HepG2 (cell line): Measurements from ENCODE around the gene TMEM38B. TPM values are rescaled to one million over a fixed set of nuclear protein-coding genes. Genes with fewer than 3 reads are reported as not detected.

Source experiments
- ATAC-seq: fragments of 200-7000 bp; cut with Tn5 transposase; 3 replicates; pipeline ENCODE4 v1.9.1; 2020; ENCODE audit warnings: mild to moderate bottlenecking, moderate library complexity
- BruUV-seq: library from RNA; stranded (reverse); fragments of 400-500 nt; replicated peaks from 2 replicates; lab custom pipeline; 2021; lab: Mats Ljungman, UMichigan
- CTCF ChIA-PET: fragments of 300-600 bp; formaldehyde crosslinking; extraction: SDS; loops from one replicate; lab custom pipeline; 2021; ENCODE audit warnings: low total read pairs, inconsistent platforms, low intra/inter-chr PET ratio; lab: Yijun Ruan, JAX
- POLR2A ChIA-PET: fragments of 350-600 bp; sonication (Branson Sonifier 250); formaldehyde crosslinking; loops from one replicate; lab custom pipeline; 2020; ENCODE audit warnings: antibody characterized with exemption, inconsistent platforms; lab: Yijun Ruan, JAX
- DNase-seq: peaks from one replicate; pipeline ENCODE4 v3.0.0-alpha.2; 2015; ENCODE audit warnings: low spot score
- FAIRE-seq: peaks from 3 replicates; lab custom pipeline; 2011; peaks lifted over from hg19 to GRCh38; lab: Jason Lieb, UNC
- H2AFZ ChIP-seq: one replicate; pipeline ENCODE4 v1.6.1; 2011; ENCODE audit warnings: low read length, inconsistent platforms
- H3K27ac ChIP-seq: fragments of 300-600 bp; 3 replicates; pipeline ENCODE4 v1.8.0; 2011; ENCODE audit warnings: mixed run types, mild to moderate bottlenecking, mixed read lengths, low read length, inconsistent platforms; ENCODE audit not compliant: insufficient read depth; ENCODE audit errors: extremely low read length
- H3K27me3 ChIP-seq, 2 experiments: fragments of 200-600 bp in 1 of 2; 2 replicates in 1 of 2; 3 replicates in 1 of 2; pipeline versions ENCODE4 v1.6.0 to v1.8.0; 2011; ENCODE audit warnings: low read length in 2 of 2, mild to moderate bottlenecking in 2 of 2, moderate library complexity in 2 of 2, inconsistent platforms in 1 of 2; ENCODE audit not compliant: insufficient read depth in 2 of 2, control insufficient read depth in 1 of 2
- H3K36me3 ChIP-seq, 2 experiments: fragments of 200-600 bp in 1 of 2; replicated peaks in 1 of 2; 2 replicates in 1 of 2; 3 replicates in 1 of 2; pipeline versions ENCODE4 v1.5.1 to v1.8.0; 2011; ENCODE audit warnings: low read length in 2 of 2, inconsistent platforms in 1 of 2; ENCODE audit not compliant: insufficient read depth in 2 of 2, control insufficient read depth in 1 of 2
- H3K4me1 ChIP-seq: 2 replicates; pipeline ENCODE4 v1.5.1; 2012; ENCODE audit warnings: low read length, inconsistent platforms; ENCODE audit not compliant: insufficient read depth
- H3K4me2 ChIP-seq: 2 replicates; pipeline ENCODE4 v1.6.0; 2011; ENCODE audit warnings: low read depth, low read length, inconsistent platforms
- H3K4me3 ChIP-seq, 3 experiments: fragments of 200-600 bp in 1 of 3; sonication (generic), shearing (Covaris generic) in 1 of 3; replicated peaks in 1 of 3; 2 replicates each; pipeline ENCODE4 v1.5.1; 2011 to 2016; ENCODE audit warnings: low read length in 3 of 3, inconsistent platforms in 2 of 3, low read depth in 2 of 3, mild to moderate bottlenecking in 2 of 3, control low read depth in 1 of 3, mixed read lengths in 1 of 3; ENCODE audit not compliant: insufficient read depth in 1 of 3
- H3K79me2 ChIP-seq: one replicate; pipeline ENCODE4 v1.6.1; 2011; ENCODE audit warnings: low read length, inconsistent platforms; ENCODE audit not compliant: insufficient read depth
- H3K9ac ChIP-seq: 2 replicates; pipeline ENCODE4 v1.6.0; 2011; ENCODE audit warnings: mild to moderate bottlenecking, low read depth, low read length, inconsistent platforms; ENCODE audit not compliant: insufficient read depth
- H3K9me3 ChIP-seq: 2 replicates; pipeline ENCODE4 v1.5.1; 2012; ENCODE audit warnings: mild to moderate bottlenecking, low read length
- H4K20me1 ChIP-seq: 2 replicates; pipeline ENCODE4 v1.6.0; 2011; ENCODE audit warnings: inconsistent platforms, mild to moderate bottlenecking, low read length, moderate library complexity; ENCODE audit not compliant: insufficient read depth
- ARNT ChIP-seq: fragments of 450-650 bp; IDR thresholded peaks from 2 replicates; pipeline ENCODE4 v1.6.1; 2017
- GTF2F1 ChIP-seq: fragments of 150-350 bp; IDR thresholded peaks from 2 replicates; pipeline ENCODE4 v1.6.1; 2014; ENCODE audit warnings: low read length
- IKZF4 ChIP-seq: sonication (generic); formaldehyde crosslinking; IDR thresholded peaks from 2 replicates; pipeline ENCODE4 v1.5.1; 2020; ENCODE audit warnings: borderline replicate concordance, mild to moderate bottlenecking, low read depth, missing genetic modification reagents; ENCODE audit errors: not compliant biosample characterization
- LCORL ChIP-seq, 2 experiments: fragments of 450-650 bp in 1 of 2; sonication (generic) in 1 of 2; formaldehyde crosslinking in 1 of 2; IDR thresholded peaks; 2 replicates each; pipeline versions ENCODE4 v1.5.0 to v1.6.1; 2017 to 2020; ENCODE audit warnings: antibody characterized with exemption in 1 of 2, missing genetic modification reagents in 1 of 2
- SNRNP70 ChIP-seq: fragments of 200-400 bp; formaldehyde crosslinking; IDR thresholded peaks from 2 replicates; pipeline ENCODE4 v1.6.1; 2017; ENCODE audit warnings: mild to moderate bottlenecking, low read depth, low read length, moderate library complexity
- XRCC5 ChIP-seq: fragments of 200-400 bp; formaldehyde crosslinking; optimal IDR thresholded peaks from 2 replicates; pipeline ENCODE3; 2017; ENCODE audit warnings: mild to moderate bottlenecking, low read length
- ZNF318 ChIP-seq: sonication (generic); formaldehyde crosslinking; IDR thresholded peaks from 2 replicates; pipeline ENCODE4 v1.4.0; 2020; ENCODE audit warnings: mild to moderate bottlenecking, missing genetic modification reagents
- ZNF674 ChIP-seq: sonication (generic); formaldehyde crosslinking; IDR thresholded peaks from 2 replicates; pipeline ENCODE4 v1.5.0; 2020; ENCODE audit warnings: low read depth, mild to moderate bottlenecking, missing genetic modification reagents
- ZNF768 ChIP-seq: sonication (generic); formaldehyde crosslinking; IDR thresholded peaks from 2 replicates; pipeline ENCODE4 v1.4.0; 2020; ENCODE audit warnings: missing genetic modification reagents
- WGBS: methylation state at CpG from one replicate; pipeline ENCODE4 v1.1.6; 2017; ENCODE audit warnings: low lambda C conversion rate; 5-methylcytosine and 5-hydroxymethylcytosine counted together
- in situ Hi-C: cut with HindIII; loops from 2 replicates; pipeline ENCODE4 v1.10.0; 2017; ENCODE audit warnings: low pct_unique_long_range_greater_than_20kb; ENCODE audit not compliant: extremely low pct_ligation_motif_present
- intact Hi-C: fragments of 100-400 bp; cut with micrococcal nuclease; formaldehyde crosslinking; loops from one replicate; pipeline ENCODE4 v1.10.0; 2022; ENCODE audit not compliant: unreplicated experiment
- polyA plus RNA-seq, 8 experiments: library from polyadenylated mRNA; depleted of rRNA in 3 of 8; stranded (reverse) in 7 of 8; unstranded in 1 of 8; fragments of >200 nt; fragmentation: Illumina TruSeq in 4 of 8; extraction: Trizol in 4 of 8; gene quantifications; 2 replicates each; pipeline versions ENCODE4 v1.2.1 to v1.2.3, GENCODE V29; 2011 to 2016; ENCODE audit warnings: low read depth in 4 of 8, missing spikeins in 1 of 8, mixed read lengths in 1 of 8; ENCODE audit not compliant: insufficient read depth in 1 of 8
- total RNA-seq, 5 experiments: library from RNA; depleted of rRNA; stranded (reverse); fragments of >200 nt; fragmentation: Illumina TruSeq; extraction: Trizol; gene quantifications; 2 replicates each; pipeline ENCODE4 v1.2.3, GENCODE V29; 2016; ENCODE audit warnings: low read depth in 1 of 5

The TMEM38B gene
- total and polyA plus RNA-seq, 2 of the 13 experiments (the other 11 are each of a cell fraction or from before 2014, with no cell fraction given) = 13.4 to 32.4 TPM

- Histone ChIP-seq H2AFZ (no peak overlapping the region), H3K9me3 (no peaks in the 10 kb centered on the region), H3K9ac (no peak overlapping the region), H3K36me3 (no peaks in the 10 kb centered on the region), H3K27me3 (peaks cover 5 to 13% of the 10 kb centered on the region in 2 experiments; a peak in 4 of 5 replicates), H3K27ac (no peak overlapping the region), H3K4me1 (peaks cover 13% of the 10 kb centered on the region), H3K4me3 (no peak overlapping the region), H3K79me2 (no peaks in the 10 kb centered on the region), H3K4me2 (no peak overlapping the region), H4K20me1 (no peaks in the 10 kb centered on the region)
- TF ChIP-seq SNRNP70 = no peak
- no peak for TF ChIP-seq LCORL (IDR thresholded peaks at IDR 0.05)
- no peak for TF ChIP-seq LCORL (CRISPR knock-in tag; IDR thresholded peaks at IDR 0.05)
- FAIRE-seq (no peak), DNase-seq (no peak), ATAC-seq (no peak)
- ChIA-PET POLR2A (no interaction called here), CTCF (no interaction called here)
- intact Hi-C loops = no loop called here
- in situ Hi-C loops = no loop called here
- WGBS = 32% methylated on average over 4 of the region's 4 CpGs
- no TSS peak for BruUV-seq
Measured at GRCh38 chr9:105651806-105652205, 42.5 kb upstream of the TMEM38B start.

- in situ Hi-C loops (no loop called here), intact Hi-C loops (loop anchor here (1.0 to 2.0 kb wide), 2 partner anchors 38 to 62 kb away; partner anchors contain the start of gene TMEM38B)
- no TSS peak for BruUV-seq
- H3K4me2 ChIP-seq = peak overlapping the region; percentile 94
- FAIRE-seq (no peak), ATAC-seq (peak; percentile 95), DNase-seq (no peak)
- H2AFZ ChIP-seq = no peak overlapping the region
- H3K9me3 ChIP-seq = no peaks in the 10 kb centered on the region
- ChIA-PET CTCF (no interaction called here), POLR2A (no interaction called here)
- H3K36me3 ChIP-seq = no peaks in the 10 kb centered on the region
- no peak overlapping the region for H3K9ac ChIP-seq
- WGBS = 2% methylated on average over 37 of the region's 75 CpGs
- H3K4me3 ChIP-seq = peak overlapping the region; percentile 57 to 77 (median 64); a peak in 5 of 6 replicates
- peaks cover 6 to 22% of the 10 kb centered on the region in 2 experiments; a peak in 4 of 5 replicates for H3K27me3 ChIP-seq
- no peaks in the 10 kb centered on the region for H3K79me2 ChIP-seq
- peaks cover 16% of the 10 kb centered on the region for H3K4me1 ChIP-seq
- no peak overlapping the region for H3K27ac ChIP-seq
- no peaks in the 10 kb centered on the region for H4K20me1 ChIP-seq
- TF ChIP-seq IKZF4 = peak; percentile 56
- TF ChIP-seq ZNF674 = no peak
- TF ChIP-seq GTF2F1 = no peak
- peak; percentile 41 for TF ChIP-seq XRCC5
- TF ChIP-seq ARNT = no peak
- no peak for TF ChIP-seq ZNF318 (CRISPR knock-in tag)
- peak; percentile 74; the same call in 1 of the 2 replicates for TF ChIP-seq ZNF768 (CRISPR knock-in tag)
Measured at GRCh38 chr9:105656131-105656921, 38.0 kb upstream of the TMEM38B start.
